Pericardium fibroblast (primary cell): ENCODE data around the gene UEVLD. TPM values are rescaled to one million over a fixed set of nuclear protein-coding genes. Genes with fewer than 3 reads are reported as not detected.

Experiments
- total RNA-seq: library from RNA; depleted of rRNA; stranded (reverse); fragments of >200 nt; gene quantifications from 2 replicates; pipeline ENCODE4 v1.2.3, GENCODE V29; 2015

UEVLD gene
- total RNA-seq: 11.9 and 17.9 TPM in 2 replicates

GRCh38 chr11:18588297-18589252 lies at the start of gene UEVLD:
Gene UEVLD (minus strand): TSS chr11:18588734. CDS start chr11:18588654, 80 bp downstream.

GRCh38 chr11:18634140-18635032 lies 45.9 kb upstream of the UEVLD start, which contains the start of gene SPTY2D1:
Gene SPTY2D1 (minus strand): TSS chr11:18634342. CDS start chr11:18634257, 85 bp downstream.

GRCh38 chr11:18599739-18600230 lies 11.3 kb upstream of the UEVLD start, which contains the start of gene MISFA:
Gene MISFA (plus strand): TSS chr11:18599789. CDS start chr11:18599929, 140 bp downstream.

GRCh38 chr11:18526521-18527296 lies 61.8 kb downstream of the UEVLD start, which contains the start of gene TSG101:
Gene TSG101 (minus strand): TSS chr11:18526942. CDS start chr11:18526816, 126 bp downstream.

Other genes starting within 250 kb of the UEVLD start
- gene LDHA, start 194.2 kb downstream of the UEVLD start, total RNA-seq: 682 and 1,371 TPM in 2 replicates
- not detected in 2 replicates for gene LDHC, start 176.4 kb downstream of the UEVLD start, total RNA-seq
- not detected in 2 replicates for gene LDHAL6A, start 132.9 kb downstream of the UEVLD start, total RNA-seq
- gene TSG101, start 61.8 kb downstream of the UEVLD start, total RNA-seq: 62.2 and 125 TPM in 2 replicates
- not detected in 2 replicates for gene MISFA, start 11.1 kb upstream of the UEVLD start, total RNA-seq
- gene SPTY2D1, start 45.6 kb upstream of the UEVLD start, total RNA-seq: 14.2 TPM in 2 replicates
- 1.2 TPM in 2 replicates for gene TMEM86A, start 110.0 kb upstream of the UEVLD start, total RNA-seq
- gene IGSF22, start 137.5 kb upstream of the UEVLD start, total RNA-seq: not detected in 2 replicates
- gene PTPN5, start 203.1 kb upstream of the UEVLD start, total RNA-seq: not detected in 2 replicates